OCI-LY7 (cell line): ENCODE data around the gene GLG1. TPM values are rescaled to one million over a fixed set of nuclear protein-coding genes. Genes with fewer than 3 reads are reported as not detected.

Experiments
- BruUV-seq: library from RNA; stranded (reverse); fragments of 400-500 nt; replicated peaks from 2 replicates; lab custom pipeline; 2021; lab: Mats Ljungman, UMichigan
- CTCF ChIA-PET: fragments of 300-600 bp; sonication (Branson Sonifier 250); formaldehyde crosslinking; loops from one replicate; lab custom pipeline; 2022; ENCODE audit warnings: antibody characterized with exemption; ENCODE audit not compliant: unreplicated experiment; lab: Charles Lee
- POLR2A ChIA-PET: fragments of 300-600 bp; sonication (Branson Sonifier 250); formaldehyde crosslinking; loops from one replicate; lab custom pipeline; 2022; ENCODE audit warnings: antibody characterized with exemption; lab: Charles Lee
- DNase-seq: peaks from one replicate; pipeline ENCODE4 v3.0.0-alpha.2; 2015; ENCODE audit warnings: low spot score
- H2AFZ ChIP-seq: fragments of 200-600 bp; sonication (generic), shearing (Covaris generic); 2 replicates; pipeline ENCODE4 v1.6.1; 2014; ENCODE audit warnings: mild to moderate bottlenecking, antibody characterized with exemption, low read length, moderate library complexity
- H3K27ac ChIP-seq: fragments of 200-600 bp; sonication (generic); 2 replicates; pipeline ENCODE4 v1.5.1; 2014; ENCODE audit warnings: mixed run types, low read depth, mild to moderate bottlenecking, moderate library complexity, low read length, inconsistent platforms; ENCODE audit not compliant: poor library complexity, severe bottlenecking
- H3K36me3 ChIP-seq: fragments of 200-600 bp; sonication (generic); 2 replicates; pipeline ENCODE4 v1.6.1; 2014; ENCODE audit warnings: mild to moderate bottlenecking, antibody characterized with exemption, low read length, moderate library complexity, mixed read lengths; ENCODE audit not compliant: insufficient read depth
- H3K4me1 ChIP-seq: fragments of 200-600 bp; sonication (generic); 2 replicates; pipeline ENCODE4 v1.5.1; 2014; ENCODE audit warnings: mild to moderate bottlenecking, low read length; ENCODE audit not compliant: insufficient read depth, poor library complexity, severe bottlenecking
- H3K4me2 ChIP-seq: fragments of 200-600 bp; sonication (generic); 2 replicates; pipeline ENCODE4 v1.6.1; 2014; ENCODE audit warnings: mild to moderate bottlenecking, low read length
- H3K4me3 ChIP-seq: fragments of 200-600 bp; sonication (generic); 2 replicates; pipeline ENCODE4 v1.5.1; 2014; ENCODE audit warnings: mild to moderate bottlenecking, low read depth, low read length; ENCODE audit not compliant: poor library complexity, severe bottlenecking
- H3K79me2 ChIP-seq: fragments of 200-600 bp; sonication (generic); 2 replicates; pipeline ENCODE4 v1.6.1; 2016; ENCODE audit warnings: low read depth, mild to moderate bottlenecking, low read length, moderate library complexity, mixed read lengths; ENCODE audit not compliant: insufficient read depth
- H3K9me2 ChIP-seq: fragments of 200-600 bp; sonication (generic); 2 replicates; pipeline ENCODE4 v1.6.1; 2016; ENCODE audit warnings: mild to moderate bottlenecking, low read length, mixed read lengths; ENCODE audit not compliant: insufficient read depth
- H3K9me3 ChIP-seq: fragments of 200-600 bp; sonication (generic); 2 replicates; pipeline ENCODE4 v1.6.1; 2014; ENCODE audit warnings: mild to moderate bottlenecking, mixed run types, low read length, mixed read lengths
- H4K20me1 ChIP-seq: fragments of 200-600 bp; sonication (generic); 2 replicates; pipeline ENCODE4 v1.6.1; 2014; ENCODE audit warnings: mild to moderate bottlenecking, antibody characterized with exemption, low read length, moderate library complexity, mixed read lengths; ENCODE audit not compliant: insufficient read depth
- CTCF ChIP-seq: fragments of 200-600 bp; sonication (generic); conservative IDR thresholded peaks from 2 replicates; pipeline ENCODE4 v1.5.1; 2014; ENCODE audit warnings: mild to moderate bottlenecking, antibody characterized with exemption, low read length, moderate library complexity, mixed read lengths
- EZH2phosphoT487 ChIP-seq: fragments of 200-600 bp; sonication (generic); IDR thresholded peaks from 2 replicates; pipeline ENCODE4 v1.6.1; 2018; ENCODE audit warnings: low read depth, borderline replicate concordance, mild to moderate bottlenecking, mixed run types, antibody characterized with exemption, low read length, moderate library complexity, mixed read lengths
- intact Hi-C: fragments of 100-400 bp; cut with micrococcal nuclease; formaldehyde crosslinking; loops from one replicate; pipeline ENCODE4 v1.10.0; 2022; ENCODE audit not compliant: unreplicated experiment
- total RNA-seq, 2 experiments: library from RNA; depleted of rRNA in 1 of 2; stranded (reverse); fragments of >200 nt in 1 of 2; shearing (Covaris generic) in 1 of 2; gene quantifications; 2 replicates each; pipeline ENCODE4 v1.2.3, GENCODE V29; 2014 to 2022

The GLG1 gene
- total RNA-seq, 2 experiments from 2014 or later, result 40.4 to 69.8 TPM

DNA sequence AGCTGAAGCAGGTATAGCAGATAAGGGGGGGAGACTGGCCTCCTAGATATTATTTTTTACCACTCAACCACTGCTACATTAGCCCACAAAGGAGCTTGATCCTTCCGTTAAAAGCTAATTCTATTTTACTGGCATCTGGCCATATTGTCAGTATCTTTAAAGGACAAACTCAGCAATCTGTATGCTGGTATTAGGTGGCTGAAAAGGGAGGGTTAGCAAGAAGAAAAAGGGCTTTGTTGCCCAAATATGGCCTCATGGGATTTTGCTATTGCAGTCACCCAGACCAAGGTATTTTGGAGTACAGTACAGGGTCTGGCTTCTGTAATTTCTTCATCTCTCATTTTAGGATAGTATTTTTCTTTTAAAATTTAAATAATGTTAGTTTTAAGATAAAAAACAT, 45.3 kb upstream of the GLG1 start:
- intact Hi-C loops, result no loop called here
- H3K79me2 ChIP-seq, result peaks cover 90% of the 10 kb centered on the region
- no peak for TF ChIP-seq EZH2phosphoT487
- no peak for TF ChIP-seq CTCF
- no TSS peak for BruUV-seq
- H3K4me3 ChIP-seq, result no peak overlapping the region
- CTCF ChIA-PET, result no interaction called here
- no peaks in the 10 kb centered on the region for H3K9me3 ChIP-seq
- no peaks in the 10 kb centered on the region for H3K9me2 ChIP-seq
- DNase-seq, result no peak
- H3K4me1 ChIP-seq, result peaks cover 4% of the 10 kb centered on the region
- H2AFZ ChIP-seq, result no peak overlapping the region
- H4K20me1 ChIP-seq, result peaks cover 45% of the 10 kb centered on the region
- POLR2A ChIA-PET, result interaction anchor here (1.1 kb wide), 1 partner anchor 17 kb away, joined by 5 read pairs; no protein-coding TSS in a partner anchor
- H3K36me3 ChIP-seq, result peaks cover 99% of the 10 kb centered on the region
- no peak overlapping the region for H3K4me2 ChIP-seq
- H3K27ac ChIP-seq, result no peak overlapping the region

GRCh38 chr16:74651841-74652240, 44.9 kb upstream of the GLG1 start:
- Histone ChIP-seq H3K79me2 (peaks cover 86% of the 10 kb centered on the region), H2AFZ (no peak overlapping the region), H3K4me2 (no peak overlapping the region), H3K9me3 (no peaks in the 10 kb centered on the region), H3K4me3 (no peak overlapping the region), H3K9me2 (no peaks in the 10 kb centered on the region), H4K20me1 (peaks cover 41% of the 10 kb centered on the region), H3K4me1 (peaks cover 1% of the 10 kb centered on the region), H3K36me3 (peaks cover 99% of the 10 kb centered on the region), H3K27ac (no peak overlapping the region)
- intact Hi-C loops, result no loop called here
- ChIA-PET POLR2A (interaction anchor here (0.5 to 1.1 kb wide), 3 partner anchors 14 to 49 kb away, joined by 3 to 5 read pairs (median 4); no protein-coding TSS in a partner anchor), CTCF (no interaction called here)
- BruUV-seq, result no TSS peak
- TF ChIP-seq CTCF (no peak), EZH2phosphoT487 (no peak)
- no peak for DNase-seq

- Histone ChIP-seq H3K9me2 (no peaks in the 10 kb centered on the region), H3K9me3 (no peaks in the 10 kb centered on the region), H4K20me1 (peaks cover 36% of the 10 kb centered on the region), H3K4me2 (no peak overlapping the region), H3K36me3 (peaks cover 99% of the 10 kb centered on the region), H3K4me1 (no peaks in the 10 kb centered on the region), H2AFZ (no peak overlapping the region), H3K27ac (no peak overlapping the region), H3K79me2 (peaks cover 78% of the 10 kb centered on the region), H3K4me3 (no peak overlapping the region)
- TF ChIP-seq CTCF (peak; percentile 84), EZH2phosphoT487 (no peak)
- ChIA-PET POLR2A (interaction anchor here (0.5 to 1.1 kb wide), 4 partner anchors 14 to 48 kb away, joined by 3 to 5 read pairs (median 4); no protein-coding TSS in a partner anchor), CTCF (no interaction called here)
- intact Hi-C loops, result no loop called here
- no TSS peak for BruUV-seq
- DNase-seq, result peak; percentile 31
These were observed 44.2 kb upstream of the GLG1 start for GRCh38 chr16:74650966-74651567.
